ENCODE results near the gene PLEKHN1.

PLEKHN1 gene, protein sequence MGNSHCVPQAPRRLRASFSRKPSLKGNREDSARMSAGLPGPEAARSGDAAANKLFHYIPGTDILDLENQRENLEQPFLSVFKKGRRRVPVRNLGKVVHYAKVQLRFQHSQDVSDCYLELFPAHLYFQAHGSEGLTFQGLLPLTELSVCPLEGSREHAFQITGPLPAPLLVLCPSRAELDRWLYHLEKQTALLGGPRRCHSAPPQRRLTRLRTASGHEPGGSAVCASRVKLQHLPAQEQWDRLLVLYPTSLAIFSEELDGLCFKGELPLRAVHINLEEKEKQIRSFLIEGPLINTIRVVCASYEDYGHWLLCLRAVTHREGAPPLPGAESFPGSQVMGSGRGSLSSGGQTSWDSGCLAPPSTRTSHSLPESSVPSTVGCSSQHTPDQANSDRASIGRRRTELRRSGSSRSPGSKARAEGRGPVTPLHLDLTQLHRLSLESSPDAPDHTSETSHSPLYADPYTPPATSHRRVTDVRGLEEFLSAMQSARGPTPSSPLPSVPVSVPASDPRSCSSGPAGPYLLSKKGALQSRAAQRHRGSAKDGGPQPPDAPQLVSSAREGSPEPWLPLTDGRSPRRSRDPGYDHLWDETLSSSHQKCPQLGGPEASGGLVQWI

DNA sequence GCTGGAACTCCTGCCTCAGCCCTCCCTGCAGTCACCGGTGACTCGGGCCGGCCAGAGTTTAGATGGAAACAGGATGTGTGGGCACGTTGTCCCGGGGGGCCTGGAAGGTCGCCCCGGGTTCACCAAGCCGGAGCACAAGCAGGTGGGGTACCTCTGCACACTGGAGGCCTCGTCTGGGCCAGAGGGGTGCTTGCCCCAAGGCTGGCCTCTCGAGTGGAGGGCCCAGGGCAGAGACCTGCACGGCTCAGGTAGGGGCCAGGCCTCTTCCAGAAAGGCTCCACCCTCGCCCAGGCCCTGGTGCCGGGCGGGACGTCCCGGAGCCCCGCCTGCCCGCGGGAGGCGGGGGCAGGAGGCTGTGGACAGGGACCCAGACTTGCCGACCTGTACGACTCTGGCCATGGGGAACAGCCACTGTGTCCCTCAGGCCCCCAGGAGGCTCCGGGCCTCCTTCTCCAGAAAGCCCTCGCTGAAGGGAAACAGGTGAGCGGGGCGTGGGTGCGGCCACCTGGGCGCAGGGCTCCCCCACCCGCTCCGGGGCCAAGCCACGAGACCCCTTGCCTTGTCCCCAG is at the start of gene PLEKHN1:
Gene PLEKHN1 (plus strand): TSS at position 348 of the 569 bp plus-strand sequence. CDS start 50 bp downstream, at position 398.
- DNase-seq (ENCODE audit: low read depth) = peak; percentile 60

GRCh38 chr1:917076-917459 is 49.2 kb upstream of the PLEKHN1 start:
- DNase-seq (ENCODE audit: low read depth) = no peak

- no peak for DNase-seq (ENCODE audit: low read depth)
Measured at GRCh38 chr1:917466-918091, 48.7 kb upstream of the PLEKHN1 start.

DNA sequence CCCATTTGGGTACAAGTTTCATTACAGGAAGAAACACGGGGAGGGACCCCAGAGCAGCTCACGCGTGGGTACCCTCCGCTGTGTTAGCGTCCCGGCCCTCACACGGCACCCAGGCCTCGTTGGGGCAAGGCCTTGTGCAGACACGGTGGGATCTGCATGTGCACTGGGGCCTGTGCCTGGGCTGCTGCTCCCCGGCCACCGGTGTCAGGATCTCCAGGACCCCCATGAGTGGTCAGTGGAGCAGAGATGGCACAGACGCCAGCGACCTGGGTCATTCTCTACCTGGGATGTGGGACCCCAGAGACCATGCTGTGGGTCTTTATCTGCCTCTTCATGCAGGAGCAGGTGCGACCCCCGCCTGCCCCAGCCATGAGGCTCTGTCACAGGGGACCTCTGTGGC is 47.9 kb upstream of the PLEKHN1 start:
- no peak for DNase-seq (ENCODE audit: low read depth)

GRCh38 chr1:918843-919242 is 47.4 kb upstream of the PLEKHN1 start:
- DNase-seq (ENCODE audit: low read depth) = no peak

- no peak for DNase-seq (ENCODE audit: low read depth)
Measured at GRCh38 chr1:919271-919872, 46.9 kb upstream of the PLEKHN1 start.

GRCh38 chr1:920010-920409 is 46.3 kb upstream of the PLEKHN1 start:
- no peak for DNase-seq (ENCODE audit: low read depth)

DNA sequence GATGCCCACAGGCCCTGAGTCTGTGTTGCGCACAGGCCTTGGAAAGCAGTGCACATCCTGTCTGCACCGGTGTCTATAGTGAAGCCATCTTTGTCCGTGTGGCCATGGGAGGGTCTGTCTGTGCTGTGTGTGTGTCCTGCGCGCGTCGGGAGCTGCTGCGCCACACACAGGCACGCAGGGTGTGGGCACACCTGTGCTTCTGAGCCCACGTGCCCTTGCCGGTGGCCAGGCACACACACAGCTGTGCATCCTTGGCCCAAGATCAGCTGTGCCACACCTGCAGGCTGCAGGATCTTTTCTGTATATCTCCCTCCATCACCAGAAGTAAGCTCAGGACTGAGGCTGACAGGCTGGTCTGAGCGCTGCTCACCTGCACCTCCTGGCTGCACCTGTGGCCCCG is 45.8 kb upstream of the PLEKHN1 start:
- no peak for DNase-seq (ENCODE audit: low read depth)

- DNase-seq (ENCODE audit: low read depth) = no peak
Measured at GRCh38 chr1:921011-921837, 45.1 kb upstream of the PLEKHN1 start.

DNA sequence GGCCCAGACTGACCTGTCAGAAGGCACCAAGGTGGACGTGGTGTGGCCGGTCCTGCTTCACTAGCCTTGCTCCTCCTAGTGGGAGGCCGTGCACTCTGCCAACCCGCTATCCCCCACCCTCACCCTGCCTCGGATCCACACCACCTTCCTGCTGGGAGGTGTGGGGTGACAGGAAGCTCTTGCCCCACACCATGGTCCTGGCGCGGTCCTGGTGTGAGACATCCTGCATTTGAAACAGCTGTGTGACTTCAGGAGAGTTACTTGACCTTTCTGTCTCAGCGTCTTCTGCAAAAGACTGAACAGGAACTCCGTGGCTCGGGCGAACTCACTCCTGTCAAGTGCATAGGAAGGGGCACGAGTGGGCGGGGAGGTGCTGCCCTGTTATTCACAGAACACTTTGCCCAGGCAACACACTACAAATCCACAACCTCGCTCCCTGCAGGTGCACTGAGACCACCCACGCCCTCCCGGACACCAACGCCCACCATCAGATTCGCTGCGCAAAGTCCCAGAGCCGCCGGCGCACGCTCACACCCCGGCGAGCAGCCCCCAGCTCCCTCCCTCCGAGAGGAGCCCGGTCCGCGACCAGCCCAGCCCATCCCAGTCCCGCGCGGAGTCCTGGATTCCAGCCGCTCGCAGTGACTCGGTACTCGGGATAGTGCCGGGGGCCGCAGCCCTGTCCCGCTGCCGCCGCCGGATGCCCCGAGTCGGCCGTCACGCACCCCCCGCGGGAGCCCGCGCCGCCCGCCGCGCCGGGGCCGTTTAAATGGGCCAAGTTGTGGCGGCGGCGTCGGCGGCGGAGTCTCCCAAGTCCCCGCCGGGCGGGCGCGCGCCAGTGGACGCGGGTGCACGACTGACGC is 42.9 kb upstream of the PLEKHN1 start, which contains the start of gene SAMD11:
Gene SAMD11 (plus strand): TSS at position 793 of the 860 bp plus-strand sequence. CDS start 509 bp downstream, outside the sequence.
- no peak for DNase-seq (ENCODE audit: low read depth)

- no peak for DNase-seq (ENCODE audit: low read depth)
Measured at GRCh38 chr1:923991-924655, 42.2 kb upstream of the PLEKHN1 start.

GRCh38 chr1:924656-925560 is 41.4 kb upstream of the PLEKHN1 start:
- no peak for DNase-seq (ENCODE audit: low read depth)

- DNase-seq (ENCODE audit: low read depth) = no peak
Measured at GRCh38 chr1:925561-926421, 40.5 kb upstream of the PLEKHN1 start.

DNA sequence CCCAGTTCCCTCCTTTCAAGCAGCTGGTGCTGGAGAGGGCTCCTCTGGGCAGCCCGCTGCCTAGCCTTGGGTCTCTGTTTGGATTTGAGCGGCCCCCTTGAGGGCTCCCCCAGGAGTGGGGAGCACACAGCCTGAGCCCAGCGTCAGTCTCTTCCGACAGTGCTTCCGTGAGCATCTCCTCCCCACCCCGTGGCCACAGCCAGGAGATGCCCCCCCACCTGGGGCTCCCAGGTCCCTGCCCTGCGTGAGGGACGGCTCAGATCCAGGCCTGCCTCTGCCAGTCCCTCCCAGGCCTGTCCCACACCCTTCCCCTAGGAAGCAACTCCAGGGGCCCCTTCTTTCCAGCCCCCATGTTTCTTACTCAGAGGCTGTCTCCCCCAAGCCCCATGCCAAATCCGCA is 39.0 kb upstream of the PLEKHN1 start:
- DNase-seq (ENCODE audit: low read depth) = no peak

DNA sequence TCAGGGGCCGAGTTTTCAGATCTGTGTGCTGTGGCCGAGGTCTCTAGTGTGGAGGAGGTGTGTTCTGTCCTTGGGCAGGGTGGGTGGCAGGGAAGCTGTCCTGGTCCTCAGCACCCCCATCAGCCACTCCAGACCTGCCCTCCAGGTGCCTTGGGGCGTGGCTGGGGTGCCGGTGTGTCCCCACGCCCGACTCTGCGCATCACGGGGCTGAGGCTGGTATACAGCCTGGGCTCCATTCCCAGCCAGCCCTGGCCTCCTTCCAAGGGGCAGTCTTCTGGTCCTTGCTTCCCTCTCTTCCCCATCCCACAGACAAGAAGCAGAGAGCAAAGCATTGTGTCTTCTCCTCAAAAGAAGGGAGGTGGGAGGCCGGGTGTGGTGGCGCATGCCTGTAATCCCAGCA is 38.5 kb upstream of the PLEKHN1 start:
- DNase-seq (ENCODE audit: low read depth) = no peak

GRCh38 chr1:928825-929661 is 37.2 kb upstream of the PLEKHN1 start:
- no peak for DNase-seq (ENCODE audit: low read depth)

All from HS-5 (cell line).